CD4-positive, alpha-beta memory T cell (primary cell): ENCODE measurements around the gene TTC1. TPM values are rescaled to one million over a fixed set of nuclear protein-coding genes. Genes with fewer than 3 reads are reported as not detected.
A peak's percentile ranks its signal among the peaks of the same experiment; 100 is the strongest.

Source experiments
- CTCF ChIA-PET: fragments of 350-600 bp; sonication (Branson Sonifier 250); formaldehyde crosslinking; loops from one replicate; lab custom pipeline; 2021; ENCODE audit warnings: inconsistent platforms; ENCODE audit not compliant: partially characterized antibody; lab: Charles Lee
- POLR2A ChIA-PET: fragments of 350-600 bp; sonication (Branson Sonifier 250); formaldehyde crosslinking; loops from one replicate; lab custom pipeline; 2021; ENCODE audit not compliant: partially characterized antibody; lab: Charles Lee
- DNase-seq, 5 donors: peaks; one replicate each; pipeline versions ENCODE4 v3.0.0 to v3.0.0-alpha.2; 2020 to 2022; ENCODE audit warnings: mixed read lengths in 1 of 5
- H3K27ac ChIP-seq: one replicate; pipeline ENCODE4 v1.7.0; 2013; ENCODE audit warnings: low read depth, low read length
- H3K27me3 ChIP-seq: 2 replicates; pipeline ENCODE4 v1.7.0; 2013; ENCODE audit warnings: mild to moderate bottlenecking, low read length, moderate library complexity; ENCODE audit not compliant: insufficient read depth
- H3K36me3 ChIP-seq: 2 replicates; pipeline ENCODE4 v1.7.0; 2013; ENCODE audit warnings: mild to moderate bottlenecking, low read length, moderate library complexity; ENCODE audit not compliant: insufficient read depth
- H3K4me1 ChIP-seq: 2 replicates; pipeline ENCODE4 v1.7.0; 2013; ENCODE audit warnings: mild to moderate bottlenecking, low read length, moderate library complexity; ENCODE audit not compliant: insufficient read depth
- H3K4me3 ChIP-seq, 2 donors: one replicate each; pipeline ENCODE4 v1.7.0; 2013; ENCODE audit warnings: low read length in 2 of 2, mild to moderate bottlenecking in 1 of 2
- H3K9me3 ChIP-seq, 2 donors: one replicate each; pipeline ENCODE4 v1.7.0; 2013; ENCODE audit warnings: low read length in 2 of 2, control low read depth in 1 of 2; ENCODE audit not compliant: control insufficient read depth in 1 of 2
- H3K27ac Mint-ChIP-seq, 7 donors: one replicate each; pipeline ENCODE4 v1.8.0; 2020 to 2021; ENCODE audit warnings: mixed read lengths in 7 of 7, mild to moderate bottlenecking in 6 of 7, inconsistent platforms in 3 of 7, moderate library complexity in 3 of 7
- H3K27me3 Mint-ChIP-seq, 2 donors: one replicate each; pipeline ENCODE4 v1.8.0; 2020 to 2021; ENCODE audit warnings: mixed read lengths in 2 of 2
- H3K36me3 Mint-ChIP-seq, 2 donors: one replicate each; pipeline ENCODE4 v1.8.0; 2020 to 2021; ENCODE audit warnings: mixed read lengths in 2 of 2, inconsistent platforms in 1 of 2, mild to moderate bottlenecking in 1 of 2
- H3K4me1 Mint-ChIP-seq, 4 donors: one replicate each; pipeline ENCODE4 v1.8.0; 2020 to 2021; ENCODE audit warnings: mixed read lengths in 4 of 4, mild to moderate bottlenecking in 1 of 4
- H3K4me3 Mint-ChIP-seq, 8 donors: one replicate each; pipeline ENCODE4 v1.8.0; 2020 to 2021; ENCODE audit warnings: mixed read lengths in 8 of 8, mild to moderate bottlenecking in 7 of 8, moderate library complexity in 6 of 8, inconsistent platforms in 3 of 8
- H3K9me3 Mint-ChIP-seq, 8 donors: one replicate each; pipeline ENCODE4 v1.8.0; 2020 to 2021; ENCODE audit warnings: mixed read lengths in 8 of 8, mild to moderate bottlenecking in 5 of 8, inconsistent platforms in 3 of 8, moderate library complexity in 1 of 8
- intact Hi-C: fragments of 100-400 bp; cut with micrococcal nuclease; formaldehyde crosslinking; loops from one replicate; pipeline ENCODE4 v1.15.1; 2023
- polyA plus RNA-seq, 2 donors: library from polyadenylated mRNA; unstranded; fragments of 300-500 nt; fragmentation: Illumina TruSeq; gene quantifications; one replicate each; pipeline ENCODE4 v1.2.3, GENCODE V29; 2021
- total RNA-seq, 2 experiments: library from RNA; stranded (reverse); gene quantifications; one replicate each; pipeline ENCODE4 v1.2.3, GENCODE V29; 2021

The TTC1 gene
- total and polyA plus RNA-seq, 4 experiments from 2014 or later = 47.5 to 147 (median 71.7) TPM

DNA sequence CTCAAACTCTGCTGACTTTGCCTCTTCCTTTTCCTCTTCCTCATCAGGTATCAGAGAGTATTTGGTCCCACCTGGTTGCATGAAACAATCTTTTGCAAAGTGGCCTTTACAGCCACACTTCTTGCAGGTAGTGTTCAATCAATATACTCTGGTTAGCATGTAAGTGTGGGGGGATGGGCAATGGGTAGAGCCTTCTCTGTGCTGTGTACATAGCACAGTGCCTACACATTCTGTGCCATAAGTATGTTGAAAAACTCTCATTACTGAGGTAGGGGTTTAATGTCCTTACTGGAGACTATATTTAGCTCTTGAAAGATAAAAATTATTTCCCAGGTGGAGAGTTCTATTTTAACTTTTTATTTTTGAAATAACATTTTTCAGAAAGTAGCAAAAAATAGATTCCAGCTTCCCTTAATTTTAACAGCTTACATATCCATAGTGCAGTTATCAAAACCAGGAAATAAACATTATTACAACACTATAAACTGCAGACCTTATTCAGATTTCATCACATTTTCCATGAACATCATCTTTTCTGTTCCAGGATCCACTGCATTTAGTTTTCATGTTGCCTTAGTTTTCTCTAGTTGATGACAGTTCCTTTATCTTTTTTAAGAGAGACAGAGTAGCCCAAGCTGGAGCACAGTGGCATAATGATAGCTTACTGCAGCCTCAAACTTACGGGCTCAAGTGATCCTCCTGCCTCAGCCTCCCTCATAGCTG lies 15.1 kb downstream of the TTC1 start:
- Histone ChIP-seq H3K4me3 (no peak overlapping the region), H3K4me1 (peaks cover 21% of the 10 kb centered on the region), H3K27ac (no peak overlapping the region), H3K36me3 (peaks cover 8% of the 10 kb centered on the region), H3K9me3 (no peaks in the 10 kb centered on the region), H3K27me3 (no peaks in the 10 kb centered on the region)
- no peak overlapping the region for H3K4me3 Mint-ChIP-seq
- peaks cover 18 to 39% (median 31%) of the 10 kb centered on the region in 4 donors for H3K4me1 Mint-ChIP-seq
- H3K27me3 Mint-ChIP-seq = no peaks in the 10 kb centered on the region
- intact Hi-C loops = loop anchor here (2.0 kb wide), 1 partner anchor 175 kb away; no protein-coding TSS in a partner anchor
- peaks cover 6 to 24% of the 10 kb centered on the region in 2 donors for H3K36me3 Mint-ChIP-seq
- no peak for DNase-seq
- CTCF ChIA-PET = interaction anchor here (2.2 to 8.0 kb wide), 4 partner anchors 10 to 322 kb away, joined by 4 to 179 read pairs (median 28); partner anchors contain the start of gene TTC1
- POLR2A ChIA-PET = interaction anchor here (0.6 kb wide), 1 partner anchor 37 kb away, joined by 3 read pairs; no protein-coding TSS in a partner anchor
- H3K9me3 Mint-ChIP-seq = no peaks in the 10 kb centered on the region
- peak overlapping the region in 2 of 7 donors; percentile 53 to 57 for H3K27ac Mint-ChIP-seq

- Histone ChIP-seq H3K36me3 (peaks cover 8% of the 10 kb centered on the region), H3K9me3 (no peaks in the 10 kb centered on the region), H3K27ac (no peak overlapping the region), H3K4me3 (no peak overlapping the region), H3K4me1 (no peaks in the 10 kb centered on the region), H3K27me3 (no peaks in the 10 kb centered on the region)
- CTCF ChIA-PET = no interaction called here
- H3K4me1 Mint-ChIP-seq = peaks cover 7 to 30% (median 18%) of the 10 kb centered on the region in 4 donors
- POLR2A ChIA-PET = no interaction called here
- intact Hi-C loops = no loop called here
- H3K36me3 Mint-ChIP-seq = peaks cover 21 to 46% of the 10 kb centered on the region in 2 donors
- H3K9me3 Mint-ChIP-seq = no peaks in the 10 kb centered on the region
- peak overlapping the region in 1 of 7 donors; percentile 52 for H3K27ac Mint-ChIP-seq
- no peak for DNase-seq
- no peak overlapping the region for H3K4me3 Mint-ChIP-seq
- no peaks in the 10 kb centered on the region for H3K27me3 Mint-ChIP-seq
Observed at GRCh38 chr5:160029004-160029403, 20.1 kb downstream of the TTC1 start.

DNA sequence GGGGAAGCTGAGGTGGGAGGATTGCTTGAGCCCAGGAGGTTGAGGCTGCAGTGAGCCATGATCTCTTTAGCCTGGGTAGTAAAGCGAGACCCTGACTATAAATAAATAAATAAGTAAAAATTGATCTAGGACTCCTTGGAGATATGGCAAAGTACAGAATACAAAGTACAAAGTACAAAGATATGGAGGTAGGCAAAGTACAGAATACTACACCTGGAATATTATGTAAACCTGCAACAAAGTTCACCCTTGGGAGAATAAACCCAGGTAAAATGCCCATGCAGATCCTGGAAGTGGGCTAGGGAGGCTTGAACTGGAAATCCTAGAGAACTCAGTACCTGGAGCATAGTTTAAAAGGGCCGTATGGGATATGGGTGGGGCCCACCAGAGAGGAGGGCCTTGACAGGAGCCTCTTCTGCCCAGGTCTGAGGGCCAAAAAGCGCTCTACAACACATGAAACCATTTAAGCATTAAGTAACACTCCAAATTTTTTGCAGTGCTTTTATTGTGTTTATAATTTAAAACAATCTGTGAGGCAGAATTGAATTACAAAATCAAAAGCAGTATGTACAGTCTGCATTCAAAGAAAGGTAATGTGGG lies 20.7 kb downstream of the TTC1 start:
- no peak overlapping the region for H3K27ac ChIP-seq
- H3K9me3 Mint-ChIP-seq = no peaks in the 10 kb centered on the region
- peaks cover 7 to 30% (median 18%) of the 10 kb centered on the region in 4 donors for H3K4me1 Mint-ChIP-seq
- no peaks in the 10 kb centered on the region for H3K27me3 Mint-ChIP-seq
- peaks cover 8% of the 10 kb centered on the region for H3K36me3 ChIP-seq
- H3K27me3 ChIP-seq = no peaks in the 10 kb centered on the region
- POLR2A ChIA-PET = no interaction called here
- H3K36me3 Mint-ChIP-seq = peaks cover 21 to 51% of the 10 kb centered on the region in 2 donors
- DNase-seq = no peak
- intact Hi-C loops = no loop called here
- H3K4me3 ChIP-seq = no peak overlapping the region
- no peak overlapping the region for H3K4me3 Mint-ChIP-seq
- no peaks in the 10 kb centered on the region for H3K4me1 ChIP-seq
- peak overlapping the region in 4 of 7 donors; percentile 9 to 85 (median 64) for H3K27ac Mint-ChIP-seq
- CTCF ChIA-PET = interaction anchor here (1.1 to 3.7 kb wide), 3 partner anchors 8 to 38 kb away, joined by 3 to 21 read pairs (median 3); no protein-coding TSS in a partner anchor
- H3K9me3 ChIP-seq = no peaks in the 10 kb centered on the region

DNA sequence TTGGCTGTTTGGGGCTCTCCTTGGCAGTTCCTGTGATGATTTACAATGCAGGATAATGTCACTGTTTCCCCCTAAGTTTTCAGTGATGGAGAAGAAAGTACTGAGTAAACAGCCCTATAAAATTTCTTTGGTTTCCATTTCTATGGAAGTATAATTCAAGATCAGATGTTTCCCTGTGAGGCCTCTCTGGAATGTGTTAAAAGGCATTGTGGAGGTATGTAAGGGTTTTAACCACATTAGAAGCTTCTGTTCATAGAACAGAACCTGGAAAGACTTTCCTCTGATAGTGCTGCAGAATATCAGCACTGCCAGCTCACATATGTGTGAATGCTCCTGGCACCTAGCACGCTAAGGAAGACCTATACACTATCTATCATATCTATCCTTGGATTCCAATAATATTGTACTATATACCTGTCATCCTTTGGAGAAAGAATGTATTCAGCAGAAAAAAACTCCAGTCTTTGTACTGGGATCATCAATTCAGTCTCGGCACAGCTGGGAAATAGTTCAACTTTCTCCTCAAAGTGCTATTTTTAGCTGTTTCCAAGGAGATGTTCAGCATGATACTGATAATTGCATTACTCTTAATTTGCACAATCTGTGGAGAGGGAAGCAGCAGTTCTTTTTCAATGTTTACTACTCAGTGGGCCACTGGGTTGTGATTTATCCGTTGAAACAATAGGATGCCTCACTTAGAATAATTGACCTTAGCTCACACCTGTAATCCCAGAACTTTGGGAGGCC lies 21.9 kb downstream of the TTC1 start:
- Histone ChIP-seq H3K36me3 (peaks cover 10% of the 10 kb centered on the region), H3K27me3 (no peaks in the 10 kb centered on the region), H3K4me3 (no peak overlapping the region), H3K27ac (no peak overlapping the region), H3K4me1 (no peaks in the 10 kb centered on the region), H3K9me3 (no peaks in the 10 kb centered on the region)
- H3K9me3 Mint-ChIP-seq = no peaks in the 10 kb centered on the region
- intact Hi-C loops = no loop called here
- H3K4me1 Mint-ChIP-seq = peaks cover 7 to 26% (median 16%) of the 10 kb centered on the region in 4 donors
- CTCF ChIA-PET = interaction anchor here (1.1 to 3.7 kb wide), 3 partner anchors 9 to 37 kb away, joined by 3 to 21 read pairs (median 3); no protein-coding TSS in a partner anchor
- peak overlapping the region in 1 of 7 donors; percentile 24 for H3K27ac Mint-ChIP-seq
- no peak for DNase-seq
- peaks cover 25 to 58% of the 10 kb centered on the region in 2 donors for H3K36me3 Mint-ChIP-seq
- H3K4me3 Mint-ChIP-seq = no peak overlapping the region
- POLR2A ChIA-PET = no interaction called here
- H3K27me3 Mint-ChIP-seq = no peaks in the 10 kb centered on the region

DNA sequence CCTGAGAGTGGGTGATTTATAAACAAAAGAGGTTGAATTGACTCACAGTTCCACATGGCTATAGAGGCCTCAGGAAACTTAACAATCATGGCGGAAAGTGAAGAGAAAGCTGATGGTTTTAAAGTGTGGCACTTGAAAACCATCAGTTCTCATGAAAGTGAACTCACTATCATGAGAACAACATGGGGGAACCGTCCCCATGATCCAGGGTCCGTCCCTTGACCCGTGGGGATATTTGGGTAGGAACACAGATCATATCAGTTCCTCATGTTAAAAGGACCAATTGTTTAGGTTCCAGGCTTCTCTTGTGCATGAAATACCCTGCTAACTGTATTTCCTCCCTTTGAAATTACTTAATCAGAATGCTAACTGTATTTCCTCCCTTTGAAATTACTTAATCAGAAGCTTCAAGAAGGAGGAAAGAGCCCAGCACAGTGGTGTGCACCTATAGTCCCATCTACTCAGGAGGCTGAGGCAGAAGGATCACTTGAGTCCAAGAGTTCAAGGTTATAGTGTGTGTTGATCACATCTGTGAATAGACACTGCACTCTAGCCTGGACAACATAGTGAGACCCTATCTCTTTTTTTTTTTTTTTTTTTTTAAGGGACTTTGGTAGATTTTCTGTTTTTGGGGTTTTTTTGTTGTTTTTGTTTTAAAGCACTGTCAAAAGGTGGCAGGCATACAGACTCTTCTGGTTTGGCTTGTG lies 24.8 kb downstream of the TTC1 start:
- POLR2A ChIA-PET = no interaction called here
- no peaks in the 10 kb centered on the region for H3K9me3 ChIP-seq
- intact Hi-C loops = no loop called here
- H3K27me3 ChIP-seq = no peaks in the 10 kb centered on the region
- Mint-ChIP-seq H3K36me3 (peaks cover 50 to 73% of the 10 kb centered on the region in 2 donors), H3K9me3 (no peaks in the 10 kb centered on the region), H3K4me3 (no peak overlapping the region), H3K4me1 (peaks cover 7 to 17% (median 9%) of the 10 kb centered on the region in 4 donors), H3K27me3 (no peaks in the 10 kb centered on the region), H3K27ac (peak overlapping the region in 1 of 7 donors; percentile 52)
- no peak overlapping the region for H3K4me3 ChIP-seq
- no peak for DNase-seq
- peaks cover 21% of the 10 kb centered on the region for H3K36me3 ChIP-seq
- H3K27ac ChIP-seq = no peak overlapping the region
- CTCF ChIA-PET = interaction anchor here (1.7 to 2.4 kb wide), 2 partner anchors 8 to 12 kb away, joined by 9 to 15 read pairs; no protein-coding TSS in a partner anchor
- H3K4me1 ChIP-seq = no peaks in the 10 kb centered on the region

GRCh38 chr5:160036243-160036642 lies 27.3 kb downstream of the TTC1 start:
- no peak overlapping the region for H3K4me3 ChIP-seq
- no peaks in the 10 kb centered on the region for H3K9me3 ChIP-seq
- intact Hi-C loops = no loop called here
- Mint-ChIP-seq H3K4me1 (peaks cover 0 to 8% (median 4%) of the 10 kb centered on the region in 4 donors), H3K9me3 (no peaks in the 10 kb centered on the region), H3K27me3 (no peaks in the 10 kb centered on the region), H3K27ac (peak overlapping the region in 3 of 7 donors; percentile 6 to 75 (median 69)), H3K36me3 (peaks cover 48 to 65% of the 10 kb centered on the region in 2 donors), H3K4me3 (no peak overlapping the region)
- ChIA-PET CTCF (interaction anchor here (0.7 to 1.0 kb wide), 2 partner anchors 9 to 11 kb away, joined by 3 read pairs; no protein-coding TSS in a partner anchor), POLR2A (no interaction called here)
- no peaks in the 10 kb centered on the region for H3K4me1 ChIP-seq
- DNase-seq = no peak
- no peaks in the 10 kb centered on the region for H3K27me3 ChIP-seq
- H3K27ac ChIP-seq = no peak overlapping the region
- peaks cover 17% of the 10 kb centered on the region for H3K36me3 ChIP-seq
